HG02973 (cell line): ENCODE results near the gene FBXL12.
"Not testable (repeated sequence)": the region's sequence is repeated elsewhere in the genome, so short reads cannot be mapped to it uniquely, and the experiment has no call there.

ENCODE experiments used
- ATAC-seq: cut with Tn5 transposase; IDR thresholded peaks from one replicate; pipeline ENCODE4 v1.9.1; 2021; ENCODE audit warnings: moderate library complexity; ENCODE audit not compliant: unreplicated experiment

FBXL12 gene, protein sequence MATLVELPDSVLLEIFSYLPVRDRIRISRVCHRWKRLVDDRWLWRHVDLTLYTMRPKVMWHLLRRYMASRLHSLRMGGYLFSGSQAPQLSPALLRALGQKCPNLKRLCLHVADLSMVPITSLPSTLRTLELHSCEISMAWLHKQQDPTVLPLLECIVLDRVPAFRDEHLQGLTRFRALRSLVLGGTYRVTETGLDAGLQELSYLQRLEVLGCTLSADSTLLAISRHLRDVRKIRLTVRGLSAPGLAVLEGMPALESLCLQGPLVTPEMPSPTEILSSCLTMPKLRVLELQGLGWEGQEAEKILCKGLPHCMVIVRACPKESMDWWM

DNA sequence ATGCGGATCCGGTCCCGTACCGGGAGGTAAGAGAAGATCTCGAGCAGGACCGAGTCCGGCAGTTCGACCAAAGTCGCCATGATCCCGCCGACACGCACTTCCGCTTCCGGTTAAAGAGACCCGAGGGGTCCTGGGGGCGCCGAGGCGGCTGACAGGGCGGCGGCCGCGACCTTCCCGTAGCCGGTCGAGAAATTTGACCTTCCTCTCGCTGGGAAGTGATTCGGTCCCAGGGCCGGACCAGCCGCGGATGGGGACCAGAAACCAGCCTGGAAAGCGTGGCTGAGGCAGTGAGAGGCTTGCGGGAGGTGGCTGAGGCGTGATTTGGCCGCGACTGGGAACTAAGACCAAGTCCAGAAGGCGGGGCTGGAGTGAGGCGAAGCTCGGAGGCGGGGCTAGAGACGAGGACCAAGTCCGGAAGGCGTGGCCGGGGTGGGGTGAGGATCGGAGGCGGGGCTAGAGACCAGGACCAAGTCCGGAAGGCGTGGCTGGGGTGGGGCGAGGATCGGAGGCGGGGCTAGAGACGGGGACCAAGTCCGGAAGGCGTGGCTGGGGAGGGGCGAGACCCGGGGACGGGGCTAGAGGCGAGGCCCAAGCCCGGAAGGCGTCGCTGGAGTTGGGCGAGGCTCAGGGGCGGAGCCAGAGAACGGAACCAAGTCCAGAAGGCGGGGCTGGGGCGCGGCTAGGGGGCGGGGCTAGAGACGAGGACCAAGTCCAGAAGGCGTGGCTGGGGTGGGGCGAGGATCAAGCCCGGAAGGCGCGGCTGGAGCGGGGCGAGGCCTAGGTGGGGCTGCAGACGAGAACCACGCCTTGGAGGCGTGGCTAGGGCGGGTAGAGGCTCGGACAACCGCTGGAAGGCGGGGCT, at the start of gene FBXL12:
Gene FBXL12 (minus strand): TSS at position 346 of the 862 bp plus-strand sequence. CDS start 266 bp downstream, at position 80.
- peak; percentile 80 for ATAC-seq

DNA sequence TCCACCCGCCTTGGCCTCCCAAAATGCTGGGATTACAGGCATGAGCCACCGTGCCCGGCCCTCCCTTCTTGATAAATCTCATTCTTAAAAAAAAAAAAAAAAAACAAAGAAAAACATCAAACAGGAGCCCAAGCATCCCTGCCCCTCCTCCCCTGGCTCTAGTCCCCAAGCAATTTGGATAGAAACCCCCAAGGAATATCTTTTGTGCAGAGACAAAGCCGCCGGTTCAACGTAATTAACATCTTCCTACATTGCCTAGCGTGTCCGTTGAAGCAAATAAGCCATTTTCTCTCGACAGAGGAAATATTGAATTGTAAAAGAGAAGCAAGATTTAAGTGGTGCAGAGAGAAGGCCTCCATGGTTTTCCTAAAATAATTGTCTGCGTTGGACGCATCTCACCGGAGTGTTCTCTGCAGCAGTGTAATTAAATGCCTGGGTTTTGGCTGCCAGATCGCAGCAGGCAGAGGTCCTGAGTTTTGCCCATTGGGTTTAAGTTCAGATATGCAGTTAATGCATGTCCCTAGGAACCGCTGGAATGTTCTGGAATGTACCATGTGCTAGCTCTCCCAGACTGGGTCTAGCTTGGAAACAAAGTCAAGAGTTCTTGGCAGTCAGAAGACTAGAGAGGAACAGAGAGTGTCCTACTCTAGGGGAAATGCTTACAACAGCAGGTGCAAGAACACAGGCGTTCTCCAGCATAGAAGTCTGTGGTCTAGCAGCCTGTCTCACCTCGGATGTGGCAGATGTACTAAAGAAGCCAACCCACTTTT, 47.0 kb upstream of the FBXL12 start:
- ATAC-seq, result no peak

DNA sequence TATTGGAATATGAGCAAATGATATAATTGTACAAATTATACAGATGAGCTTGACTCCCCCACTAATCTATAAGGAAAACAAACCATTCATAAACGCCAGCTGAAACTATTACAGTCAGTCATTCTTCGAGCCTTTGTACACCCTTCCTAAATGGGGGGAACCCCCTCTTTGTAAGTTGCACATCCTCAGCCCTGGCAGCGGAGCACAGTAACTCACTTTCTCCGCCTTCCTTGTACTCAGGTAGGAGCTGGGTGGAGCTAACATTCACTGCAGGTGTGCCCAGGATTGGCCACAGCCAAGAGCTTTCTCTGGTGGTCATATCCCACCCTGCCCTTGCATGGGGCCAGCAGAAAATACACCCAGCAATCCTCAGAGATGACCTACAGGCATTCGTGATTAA, 44.9 kb upstream of the FBXL12 start:
- ATAC-seq, result no peak

DNA sequence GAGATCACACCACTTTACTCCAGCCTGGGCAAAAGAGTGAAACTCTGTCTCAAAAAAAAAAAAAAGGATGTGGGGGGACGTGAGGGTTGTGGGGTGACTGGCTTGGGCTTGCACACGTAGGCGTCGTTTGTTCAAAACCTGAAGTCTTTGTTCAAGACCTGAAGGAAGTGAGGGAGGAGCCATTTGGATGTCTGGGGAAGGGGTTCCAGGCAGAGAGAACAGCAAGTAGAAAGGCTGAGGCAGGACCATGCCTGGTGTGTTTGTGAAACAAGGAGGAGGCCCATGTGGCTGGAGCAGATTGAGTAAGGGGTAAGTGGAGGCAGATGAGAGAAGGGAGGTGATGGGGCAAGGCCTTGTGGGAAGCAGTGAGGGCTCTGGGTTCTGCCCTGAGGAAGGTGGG, 44.1 kb upstream of the FBXL12 start:
- no peak for ATAC-seq

DNA sequence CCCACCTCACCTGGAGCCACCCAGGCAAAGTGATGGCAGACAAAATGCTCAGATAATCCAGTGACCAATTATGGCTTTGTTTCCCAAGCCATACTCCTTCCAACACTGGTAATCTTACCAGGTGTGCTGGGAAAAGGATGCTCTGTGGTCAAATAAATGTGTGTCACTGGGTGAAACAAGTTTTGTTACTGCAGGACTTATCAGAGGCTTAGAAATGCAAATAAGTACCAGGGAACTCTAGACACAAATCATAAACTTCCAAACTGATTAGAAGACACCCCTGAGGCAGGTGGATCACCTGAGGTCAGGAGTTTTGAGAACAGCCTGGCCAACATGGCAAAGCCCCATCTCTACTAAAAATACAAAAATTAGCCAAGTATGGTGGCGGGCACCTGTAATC, 42.6 kb upstream of the FBXL12 start:
- no peak for ATAC-seq

DNA sequence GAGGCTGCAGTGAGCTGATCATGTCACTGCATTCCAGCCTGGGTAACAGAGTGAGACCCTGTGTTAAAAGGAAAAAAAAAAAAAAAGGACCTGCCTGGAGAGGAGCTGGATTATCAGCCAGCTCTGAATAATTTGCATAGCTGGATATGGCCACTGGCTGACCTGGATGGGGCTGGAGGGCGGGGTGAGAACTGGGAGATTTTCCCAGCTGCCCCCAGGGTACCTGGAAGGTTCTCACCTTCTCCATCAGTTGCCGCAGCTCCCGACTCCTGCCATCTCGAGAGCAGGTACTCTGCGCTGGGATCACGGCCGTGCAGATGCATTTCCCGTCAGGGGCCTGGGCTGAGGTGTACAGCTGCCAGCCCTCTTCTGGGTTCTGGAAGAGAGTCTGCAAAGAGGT, 41.5 kb upstream of the FBXL12 start:
- ATAC-seq, result no peak

DNA sequence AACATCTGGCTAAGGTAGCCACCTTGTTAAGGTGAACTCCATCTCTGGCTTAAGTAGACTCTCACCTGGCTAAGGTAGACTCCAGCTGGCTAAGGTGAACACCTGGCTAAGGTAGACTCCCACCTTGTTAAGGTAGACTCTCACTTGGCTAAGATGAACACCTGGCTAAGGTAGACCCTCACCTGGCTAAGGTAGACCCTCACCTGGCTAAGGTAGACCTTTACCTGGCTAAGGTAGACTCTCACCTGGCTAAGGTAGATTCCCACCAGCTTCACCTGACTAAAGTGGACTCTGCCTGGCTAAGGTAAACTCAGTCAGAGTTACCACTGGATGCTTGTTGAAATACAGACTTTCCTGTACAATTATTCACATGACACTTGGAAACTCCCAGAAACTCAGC, 39.9 kb upstream of the FBXL12 start:
- no peak for ATAC-seq

DNA sequence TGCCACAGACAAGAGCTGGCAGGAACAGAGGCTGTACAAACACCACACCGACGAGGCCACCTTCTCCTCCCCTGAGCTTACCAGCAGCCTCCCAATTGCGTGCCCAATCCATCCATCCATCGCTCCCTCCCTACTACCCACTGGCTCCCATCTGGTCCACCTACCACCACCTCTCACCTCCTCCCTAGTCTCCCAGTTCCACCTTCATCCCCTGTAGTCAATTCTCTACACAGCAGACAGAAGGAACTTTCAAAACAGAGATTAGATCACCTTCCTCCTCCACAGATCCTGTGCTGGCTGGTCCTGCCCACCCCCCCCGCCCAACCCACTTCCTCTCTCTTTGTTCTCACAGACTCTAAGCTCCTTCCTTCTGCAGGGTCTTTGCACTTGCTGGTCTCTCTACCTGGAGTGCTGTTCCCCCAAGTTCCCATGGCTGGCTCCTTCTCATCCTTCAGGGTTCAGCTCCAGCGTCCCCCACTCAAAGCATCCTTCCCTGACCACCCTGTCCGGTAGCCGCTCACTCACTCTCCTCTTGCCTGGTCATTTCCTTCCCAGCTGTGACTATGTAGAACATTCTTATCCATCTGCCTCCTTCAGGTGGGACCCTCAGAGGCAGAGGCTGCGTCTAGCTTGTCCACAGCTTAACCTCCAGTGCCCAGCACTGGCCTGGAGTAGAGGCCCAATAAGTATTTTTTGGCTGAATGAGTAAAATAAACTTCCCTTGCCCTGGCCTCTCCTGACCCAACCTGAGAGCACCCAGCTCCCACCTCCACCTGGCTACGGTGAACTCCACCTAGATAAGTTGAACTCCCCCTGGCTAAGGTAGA, 39.3 kb upstream of the FBXL12 start:
- ATAC-seq, result no peak

DNA sequence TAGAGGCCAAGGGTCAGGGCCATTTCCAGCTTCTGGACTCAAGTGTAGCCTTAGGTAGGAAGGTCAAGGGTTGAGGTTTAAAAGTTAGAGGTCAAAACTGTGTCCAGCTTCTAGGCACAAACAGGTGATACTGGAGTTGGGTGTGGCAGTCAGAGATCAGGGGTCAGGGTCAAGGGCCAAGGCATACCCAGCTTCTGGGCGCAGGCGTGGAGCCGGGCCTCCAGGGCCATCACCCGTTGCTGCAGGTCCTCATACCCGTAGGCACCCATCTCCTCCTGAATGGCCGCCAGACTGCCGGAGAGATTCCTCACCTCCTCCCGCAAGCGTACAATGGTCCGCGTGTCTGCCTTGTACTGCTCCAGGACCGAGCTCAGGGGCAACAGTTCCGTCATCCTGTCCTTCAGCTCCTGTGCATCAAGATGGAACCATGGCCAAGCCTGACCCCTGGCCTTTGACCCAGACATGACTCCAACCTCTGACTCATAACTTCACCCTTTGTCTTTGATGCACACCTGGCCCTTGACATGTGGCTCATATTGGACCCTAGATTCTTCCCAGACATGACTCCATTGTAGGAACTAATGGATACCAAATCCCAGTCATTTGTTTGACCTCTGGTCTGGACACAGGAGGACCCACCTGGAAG, 38.3 kb upstream of the FBXL12 start:
- ATAC-seq, result no peak

DNA sequence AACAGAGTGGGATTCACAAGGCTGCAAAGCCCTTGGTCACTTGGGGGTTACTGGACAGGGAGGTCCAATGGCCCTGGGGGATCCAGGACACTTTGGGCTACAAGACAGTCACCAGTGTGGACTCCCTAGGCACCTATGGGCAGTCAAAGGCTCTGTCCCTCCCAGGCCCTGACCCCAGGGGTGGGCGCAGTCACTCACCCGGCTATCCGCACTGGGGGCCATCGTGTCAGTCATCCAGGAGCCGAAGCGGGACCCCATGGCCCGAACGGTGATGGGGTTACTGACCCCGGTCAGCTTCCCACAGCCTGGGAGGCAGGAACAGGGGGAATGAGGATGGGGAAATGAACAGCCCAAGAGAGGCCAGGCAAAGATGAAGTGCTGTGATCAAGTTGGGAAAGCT, 37.7 kb upstream of the FBXL12 start:
- ATAC-seq, result no peak

DNA sequence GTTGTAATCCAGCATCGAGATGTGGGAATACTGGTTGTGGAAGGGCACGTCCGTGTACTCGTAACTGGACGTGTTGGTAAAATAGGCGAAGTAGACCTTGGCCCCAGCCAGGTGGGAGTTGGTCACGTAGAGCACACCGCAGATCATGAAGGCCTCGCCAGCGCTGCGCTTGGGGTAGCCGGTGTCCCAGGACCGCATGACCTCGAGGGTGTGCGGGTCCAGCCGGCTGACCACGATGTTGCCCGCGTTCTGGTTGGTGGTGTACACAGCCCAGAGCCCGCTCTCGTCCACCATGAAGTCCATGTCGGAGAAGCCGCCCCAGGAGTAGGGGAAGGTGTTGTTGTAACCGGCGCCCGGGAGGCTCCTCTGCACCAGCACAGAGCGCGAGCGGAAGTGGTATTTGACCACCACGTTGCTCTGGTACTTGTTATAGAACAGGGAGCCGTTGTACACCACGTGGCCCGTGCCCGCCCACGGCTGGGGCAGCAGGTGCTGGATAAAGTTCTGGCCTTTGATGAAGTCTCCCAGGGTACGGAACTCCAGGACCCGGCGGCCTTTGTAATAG, 35.5 kb upstream of the FBXL12 start:
- ATAC-seq, result no peak

DNA sequence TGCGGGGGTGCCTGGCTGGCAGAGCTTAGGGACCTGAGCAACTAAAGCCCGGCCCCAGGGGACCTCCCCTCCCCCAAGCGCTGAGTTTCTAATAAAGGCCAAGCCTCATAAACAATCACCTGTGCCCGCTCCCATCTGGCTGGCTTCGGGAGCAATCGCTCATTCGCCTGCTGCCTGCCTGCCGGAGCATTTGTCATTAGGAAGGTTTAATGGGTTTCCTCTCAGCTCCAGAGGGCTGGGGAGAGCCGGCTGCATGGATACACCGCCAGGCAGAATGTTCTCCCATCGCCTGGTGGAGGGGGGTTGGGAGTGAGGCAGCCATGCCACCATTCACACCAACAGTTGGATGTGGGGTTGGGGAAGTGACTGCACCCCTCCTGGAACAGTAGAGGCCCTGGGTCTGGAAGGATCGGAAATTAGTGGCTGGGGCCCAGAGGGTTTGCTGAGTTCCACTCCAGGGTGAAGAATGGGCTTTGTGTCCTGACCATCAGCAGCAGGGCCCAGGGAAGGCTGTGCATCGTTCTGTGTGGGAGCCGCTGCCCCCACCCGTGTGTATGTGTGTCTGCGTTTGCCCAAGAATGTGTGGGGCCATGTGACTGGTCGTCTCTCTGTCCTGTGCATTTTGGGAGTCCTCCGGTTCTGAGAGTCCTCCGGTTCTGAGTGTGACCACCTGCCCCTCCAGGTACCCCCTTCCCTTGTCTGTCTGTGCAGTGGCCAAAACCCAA, 31.5 kb upstream of the FBXL12 start:
- no peak for ATAC-seq

DNA sequence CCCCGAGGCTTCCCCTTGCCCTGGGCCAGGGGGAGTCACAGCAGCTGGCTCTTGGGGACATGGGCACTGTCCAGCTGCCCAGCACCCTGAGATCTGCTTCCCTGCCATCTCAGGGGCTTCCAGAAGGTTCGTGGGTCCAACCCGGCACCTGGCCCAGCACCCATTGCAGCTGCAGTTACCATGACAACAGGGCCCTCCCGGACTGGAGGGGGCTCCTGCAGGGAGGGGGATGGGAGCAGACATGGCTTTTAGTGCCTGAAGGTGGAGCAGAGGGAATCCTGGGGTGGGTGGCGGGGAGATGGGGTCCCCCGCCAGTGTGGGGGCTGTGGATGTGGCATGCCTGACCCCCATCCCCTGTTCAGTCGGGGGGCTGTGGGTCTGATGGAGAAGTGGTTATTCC, 30.9 kb upstream of the FBXL12 start:
- no peak for ATAC-seq

DNA sequence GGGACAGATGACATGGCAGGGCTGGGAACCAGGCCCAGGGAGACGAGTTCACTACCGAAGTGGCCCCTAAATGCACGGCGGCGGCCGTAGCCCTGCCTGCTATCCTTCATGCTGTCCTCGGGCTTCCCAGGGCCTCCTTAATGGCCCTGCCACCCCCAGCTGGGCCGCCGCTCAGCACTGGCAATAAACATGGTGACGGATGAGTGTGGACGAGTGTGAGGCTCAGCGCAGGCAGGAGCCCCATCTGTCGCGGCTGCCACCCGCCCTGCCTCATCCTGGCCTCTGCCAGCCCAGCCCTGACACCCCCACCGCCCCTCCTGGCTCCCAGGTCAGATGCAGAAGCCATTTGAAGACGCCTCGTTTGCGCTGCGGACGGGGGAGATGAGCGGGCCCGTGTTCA, 29.9 kb upstream of the FBXL12 start:
- no peak for ATAC-seq

DNA sequence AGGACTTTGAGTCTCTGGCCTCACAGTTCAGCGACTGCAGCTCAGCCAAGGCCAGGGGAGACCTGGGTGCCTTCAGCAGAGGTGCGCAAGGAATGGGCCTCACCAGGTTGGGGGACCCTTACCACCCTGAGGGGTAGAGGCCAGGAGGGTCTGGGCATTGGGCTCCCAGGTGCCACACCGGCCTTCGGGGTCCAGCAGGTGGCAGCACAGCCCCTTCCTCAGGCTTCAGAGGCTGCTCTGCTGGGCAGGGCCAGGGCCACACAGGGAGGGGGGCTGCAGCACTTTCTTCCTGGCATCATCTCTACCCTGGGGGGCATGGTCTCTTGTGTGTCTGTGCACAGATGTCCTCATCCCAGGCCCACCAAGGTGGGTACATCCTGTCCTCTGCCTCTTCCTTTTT, 29.2 kb upstream of the FBXL12 start:
- ATAC-seq, result no peak

DNA sequence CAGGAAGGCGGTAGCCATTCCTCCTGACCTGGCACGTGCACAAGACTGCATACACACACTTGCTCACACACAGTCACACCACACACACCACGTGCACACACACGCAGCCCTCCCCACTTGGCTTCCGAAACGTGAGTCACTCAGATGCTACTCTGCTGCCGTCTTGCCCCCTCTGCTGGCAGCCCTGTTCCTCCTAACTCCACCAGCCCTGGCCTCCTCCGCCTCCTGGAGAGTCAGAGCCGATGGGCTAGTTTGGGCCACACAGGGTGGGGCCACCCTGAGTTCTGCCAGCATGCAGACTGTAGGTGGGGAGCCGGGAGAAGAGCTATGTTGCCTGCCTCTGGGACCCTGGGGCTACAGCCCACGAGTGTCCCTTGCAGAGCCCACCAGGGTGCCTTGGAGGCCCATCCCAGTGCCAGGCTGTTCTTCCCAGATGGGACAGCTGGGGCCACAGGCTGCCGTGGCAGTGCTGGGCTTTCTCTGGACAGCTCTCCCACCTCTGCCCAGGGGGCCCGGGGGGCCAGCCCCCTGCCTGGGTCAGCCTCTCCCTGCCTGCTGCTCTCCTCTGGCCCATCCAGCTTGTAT, 28.3 kb upstream of the FBXL12 start:
- no peak for ATAC-seq

DNA sequence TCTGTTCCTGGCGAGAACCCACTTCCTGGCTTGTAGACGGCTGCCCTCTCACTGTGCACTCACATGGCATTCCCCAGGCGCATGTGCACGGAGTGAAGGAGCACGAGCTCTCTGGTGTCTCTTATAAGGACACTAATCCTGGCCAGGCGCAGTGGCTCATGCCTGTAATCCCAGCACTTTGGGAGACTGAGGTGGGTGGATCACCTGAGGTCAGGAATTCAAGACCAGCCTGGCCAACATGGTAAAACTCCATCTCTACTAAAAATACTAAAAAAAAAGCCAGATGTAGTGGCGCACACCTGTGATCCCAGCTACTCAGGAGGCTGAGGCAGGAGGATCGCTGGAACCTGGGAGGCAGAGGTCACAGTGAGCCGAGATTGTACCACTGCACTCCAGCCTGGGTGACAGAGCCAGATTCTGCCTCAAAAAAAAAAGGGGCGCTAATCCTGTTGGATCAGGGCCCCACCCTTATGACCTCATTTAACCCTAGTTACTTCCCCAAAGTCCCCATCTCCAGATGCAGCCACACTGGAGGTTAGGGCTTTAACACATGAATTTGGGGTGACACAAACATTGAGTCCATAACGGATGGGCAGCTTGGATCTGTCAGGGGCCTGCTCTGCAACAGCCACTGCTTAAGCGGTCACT, 24.9 kb upstream of the FBXL12 start:
- ATAC-seq, result not testable (repeated sequence)
